Endodermal cell (in vitro differentiated cells): ENCODE data around the gene BTN1A1. TPM values are rescaled to one million over a fixed set of nuclear protein-coding genes. Genes with fewer than 3 reads are reported as not detected.
"Not testable (repeated sequence)": the region's sequence is repeated elsewhere in the genome, so short reads cannot be mapped to it uniquely, and the experiment has no call there.

Source experiments
- DNase-seq: peaks from one replicate; pipeline ENCODE4 v3.0.0-alpha.2; 2017
- H3K27ac ChIP-seq: 2 replicates; pipeline ENCODE4 v1.5.1; 2013; ENCODE audit warnings: mild to moderate bottlenecking, low read depth, low read length, moderate library complexity
- H3K27me3 ChIP-seq: 2 replicates; pipeline ENCODE4 v1.6.1; 2013; ENCODE audit warnings: mild to moderate bottlenecking, low read length, moderate library complexity; ENCODE audit not compliant: insufficient read depth, control insufficient read depth, poor library complexity, severe bottlenecking
- H3K36me3 ChIP-seq: 2 replicates; pipeline ENCODE4 v1.7.0; 2013; ENCODE audit warnings: mild to moderate bottlenecking, low read length, moderate library complexity; ENCODE audit not compliant: control insufficient read depth, insufficient read depth
- H3K4me1 ChIP-seq: one replicate; pipeline ENCODE4 v1.7.0; 2013; ENCODE audit warnings: low read length; ENCODE audit not compliant: control insufficient read depth, insufficient read depth
- H3K4me3 ChIP-seq: 2 replicates; pipeline ENCODE4 v1.5.1; 2013; ENCODE audit warnings: mild to moderate bottlenecking, low read length, moderate library complexity
- H3K9ac ChIP-seq: 2 replicates; pipeline ENCODE4 v1.6.1; 2013; ENCODE audit warnings: mild to moderate bottlenecking, low read length, moderate library complexity; ENCODE audit not compliant: poor library complexity, severe bottlenecking; ENCODE audit errors: extremely low read depth
- H3K9me3 ChIP-seq: 2 replicates; pipeline ENCODE4 v1.6.1; 2013; ENCODE audit warnings: mild to moderate bottlenecking, low read length, moderate library complexity; ENCODE audit not compliant: control insufficient read depth
- H3K27ac Mint-ChIP-seq: 2 replicates; pipeline ENCODE4 v1.8.0; 2020; ENCODE audit warnings: mixed read lengths
- H3K27me3 Mint-ChIP-seq: 2 replicates; pipeline ENCODE4 v1.8.0; 2021; ENCODE audit warnings: mild to moderate bottlenecking, mixed read lengths; ENCODE audit not compliant: insufficient read depth
- H3K36me3 Mint-ChIP-seq: 2 replicates; pipeline ENCODE4 v1.8.0; 2020; ENCODE audit warnings: low read depth, mixed read lengths
- H3K4me1 Mint-ChIP-seq: 2 replicates; pipeline ENCODE4 v1.8.0; 2020; ENCODE audit warnings: mixed read lengths
- H3K4me3 Mint-ChIP-seq: 2 replicates; pipeline ENCODE4 v1.8.0; 2020; ENCODE audit warnings: mild to moderate bottlenecking, moderate library complexity, mixed read lengths
- H3K9me3 Mint-ChIP-seq: 2 replicates; pipeline ENCODE4 v1.8.0; 2020; ENCODE audit warnings: mild to moderate bottlenecking, mixed read lengths
- CTCF ChIP-seq: fragments of 200-600 bp; sonication (generic); conservative IDR thresholded peaks from 2 replicates; pipeline ENCODE4 v1.5.0; 2021; ENCODE audit warnings: antibody characterized with exemption, mild to moderate bottlenecking
- WGBS, 2 experiments: methylation state at CpG; one replicate each; pipeline versions ENCODE4 v1.1.5 to v1.1.7; 2013; ENCODE audit warnings: missing lambda C conversion rate in 2 of 2, mixed read lengths in 1 of 2; ENCODE audit not compliant: insufficient coverage in 1 of 2, insufficient read length in 1 of 2; 5-methylcytosine and 5-hydroxymethylcytosine counted together
- total RNA-seq, 2 donors: library from RNA; stranded (reverse); fragmentation: NEBNext Ultra II Directional in 1 of 2; extraction: Animal tissue kit (Norgen Biotek cat#: 25700) in 1 of 2; gene quantifications; 2 replicates in 1 of 2; 3 replicates in 1 of 2; pipeline ENCODE4 v1.2.1, GENCODE V29; 2021

The BTN1A1 gene
- total RNA-seq, 2 donors from 2014 or later, result 0.11 TPM; not detected in 1

GRCh38 chr6:26520237-26520849 is 20.2 kb downstream of the BTN1A1 start:
- Mint-ChIP-seq H3K9me3 (no peaks in the 10 kb centered on the region), H3K27me3 (no peaks in the 10 kb centered on the region), H3K4me1 (peaks cover 21% of the 10 kb centered on the region), H3K36me3 (no peaks in the 10 kb centered on the region), H3K4me3 (peak overlapping the region; percentile 77), H3K27ac (peak overlapping the region; percentile 95)
- no peaks in the 10 kb centered on the region for H3K9me3 ChIP-seq
- H3K9ac ChIP-seq, result no peak overlapping the region
- 32 to 34% methylated on average over 9 to 15 of the region's 21 CpGs for WGBS, 2 experiments
- peak overlapping the region; percentile 76 for H3K27ac ChIP-seq
- no peak for TF ChIP-seq CTCF
- DNase-seq, result no peak
- H3K27me3 ChIP-seq, result no peaks in the 10 kb centered on the region
- peak overlapping the region; percentile 77 for H3K4me3 ChIP-seq
- peaks cover 2% of the 10 kb centered on the region for H3K4me1 ChIP-seq
- H3K36me3 ChIP-seq, result no peaks in the 10 kb centered on the region

GRCh38 chr6:26520850-26521599 is 20.9 kb downstream of the BTN1A1 start:
- Mint-ChIP-seq H3K4me3 (peak overlapping the region; percentile 77), H3K36me3 (no peaks in the 10 kb centered on the region), H3K27ac (peak overlapping the region; percentile 91), H3K27me3 (no peaks in the 10 kb centered on the region), H3K9me3 (no peaks in the 10 kb centered on the region), H3K4me1 (peaks cover 21% of the 10 kb centered on the region)
- 0 to 2% methylated on average over 17 to 39 of the region's 49 CpGs for WGBS, 2 experiments
- Histone ChIP-seq H3K4me1 (peaks cover 2% of the 10 kb centered on the region), H3K9ac (peak overlapping the region; percentile 43), H3K4me3 (peak overlapping the region; percentile 85), H3K9me3 (no peaks in the 10 kb centered on the region), H3K27ac (peak overlapping the region; percentile 84), H3K36me3 (no peaks in the 10 kb centered on the region), H3K27me3 (no peaks in the 10 kb centered on the region)
- no peak for TF ChIP-seq CTCF
- peak; percentile 93 for DNase-seq

- Histone ChIP-seq H3K27me3 (no peaks in the 10 kb centered on the region), H3K9me3 (no peaks in the 10 kb centered on the region), H3K4me3 (peak overlapping the region; percentile 85), H3K27ac (peak overlapping the region; percentile 84), H3K4me1 (peaks cover 2% of the 10 kb centered on the region), H3K9ac (peak overlapping the region; percentile 43), H3K36me3 (no peaks in the 10 kb centered on the region)
- WGBS, 2 experiments, result 4 to 5% methylated on average over 19 to 74 of the region's 74 CpGs
- Mint-ChIP-seq H3K9me3 (no peaks in the 10 kb centered on the region), H3K36me3 (no peaks in the 10 kb centered on the region), H3K4me1 (peaks cover 21% of the 10 kb centered on the region), H3K4me3 (peak overlapping the region; percentile 77), H3K27ac (peak overlapping the region; percentile 91), H3K27me3 (no peaks in the 10 kb centered on the region)
- peak; percentile 93 for DNase-seq
- TF ChIP-seq CTCF, result peak; percentile 73
Observed at GRCh38 chr6:26521600-26522391, 21.7 kb downstream of the BTN1A1 start.

- H3K9me3 Mint-ChIP-seq, H3K27me3 Mint-ChIP-seq, H3K9me3 ChIP-seq, H3K36me3 ChIP-seq, H3K36me3 Mint-ChIP-seq, H3K27ac ChIP-seq, H3K27me3 ChIP-seq, H3K4me1 ChIP-seq: not testable (repeated sequence)
- peak; percentile 18 for DNase-seq
- Histone ChIP-seq H3K4me3 (peak overlapping the region; percentile 85), H3K9ac (peak overlapping the region; percentile 43)
- Mint-ChIP-seq H3K27ac (peak overlapping the region; percentile 83), H3K4me1 (peaks cover 21% of the 10 kb centered on the region), H3K4me3 (peak overlapping the region; percentile 77)
- 67 to 91% methylated on average over 7 to 9 of the region's 11 CpGs for WGBS, 2 experiments
Observed at GRCh38 chr6:26522486-26523228, 22.6 kb downstream of the BTN1A1 start.
